ENCODE data around the gene DOCK2.
"Not testable (repeated sequence)": the region's sequence is repeated elsewhere in the genome, so short reads cannot be mapped to it uniquely, and the experiment has no call there.

The DOCK2 gene

DNA sequence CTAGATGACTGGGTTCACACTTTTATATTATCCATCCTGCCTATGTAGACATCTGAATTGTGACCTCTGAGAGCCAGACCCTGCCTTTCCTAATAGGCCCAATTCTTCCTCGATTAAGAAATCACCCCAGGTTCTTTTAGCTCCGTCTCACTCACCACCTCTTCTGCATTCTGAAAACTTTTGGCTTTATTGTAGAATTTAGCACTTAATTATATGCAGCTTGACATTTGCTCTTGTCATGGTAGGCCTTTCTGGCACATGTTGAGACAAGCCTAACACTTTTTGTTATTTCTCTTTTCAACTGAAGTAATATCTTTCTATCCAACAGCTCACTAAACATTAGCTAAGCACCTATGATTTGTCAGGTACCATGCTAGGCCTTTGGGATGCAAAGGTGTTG lies 180.0 kb downstream of the DOCK2 start:
- no peak for DNase-seq (ENCODE audit: low spot score)

DNA sequence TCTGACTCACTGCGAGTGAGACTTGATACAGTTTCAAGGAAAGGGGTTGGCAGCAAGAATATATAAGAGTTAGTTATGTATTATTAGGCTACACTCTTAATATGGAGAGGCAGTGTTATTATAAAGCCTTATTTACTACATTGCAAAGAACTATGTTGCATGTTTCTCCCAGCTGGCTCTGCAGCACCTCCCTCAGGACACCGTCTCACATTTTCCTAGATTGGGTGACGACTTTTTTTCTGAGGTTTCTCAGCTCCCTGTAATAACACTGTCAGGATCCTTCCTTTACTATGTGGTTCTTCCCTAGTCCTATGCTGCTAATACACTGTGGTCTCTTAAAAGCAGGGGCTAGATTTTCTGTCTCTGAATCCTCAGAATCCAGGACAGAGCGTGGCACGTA lies 189.5 kb downstream of the DOCK2 start:
- no peak for DNase-seq (ENCODE audit: low spot score)

DNA sequence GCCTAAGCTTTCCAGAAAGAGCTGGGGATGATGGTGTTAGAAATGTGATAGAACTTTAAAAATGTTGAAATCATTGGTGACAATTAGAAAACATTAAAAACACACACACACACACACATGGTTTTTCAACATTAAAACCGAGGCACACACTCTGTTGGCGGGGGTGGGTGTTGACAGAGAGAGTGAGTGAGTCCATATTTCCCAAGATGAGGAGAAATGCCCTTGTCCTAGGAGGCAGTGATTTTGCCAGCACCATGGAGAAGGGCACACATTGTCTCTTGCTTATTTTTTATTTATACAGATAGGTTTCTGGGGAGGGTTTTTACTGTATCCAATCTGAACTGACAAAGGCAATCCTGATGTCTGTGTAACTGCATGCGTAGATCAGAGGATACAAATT lies 190.7 kb downstream of the DOCK2 start:
- no peak for DNase-seq (ENCODE audit: low spot score)

DNA sequence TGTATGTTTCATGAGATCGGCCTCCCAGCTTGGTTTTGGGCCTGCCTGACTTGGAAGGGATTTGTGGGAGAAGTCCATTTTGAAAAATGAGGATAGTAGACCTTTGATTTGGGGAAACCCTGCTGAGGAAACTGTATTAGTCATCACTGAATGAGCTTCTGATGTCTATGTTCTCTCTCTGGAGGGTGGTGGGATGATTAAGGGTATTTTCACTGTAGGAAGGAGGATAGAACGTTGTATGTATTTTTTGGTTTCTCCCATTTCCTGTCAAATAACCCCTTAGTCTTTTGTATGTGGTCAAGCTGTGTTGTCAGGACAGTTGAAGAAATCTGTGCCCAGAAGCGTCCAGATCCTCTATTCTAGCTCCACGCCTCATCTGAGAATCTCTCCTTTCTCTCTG lies 191.3 kb downstream of the DOCK2 start:
- no peak for DNase-seq (ENCODE audit: low spot score)

DNA sequence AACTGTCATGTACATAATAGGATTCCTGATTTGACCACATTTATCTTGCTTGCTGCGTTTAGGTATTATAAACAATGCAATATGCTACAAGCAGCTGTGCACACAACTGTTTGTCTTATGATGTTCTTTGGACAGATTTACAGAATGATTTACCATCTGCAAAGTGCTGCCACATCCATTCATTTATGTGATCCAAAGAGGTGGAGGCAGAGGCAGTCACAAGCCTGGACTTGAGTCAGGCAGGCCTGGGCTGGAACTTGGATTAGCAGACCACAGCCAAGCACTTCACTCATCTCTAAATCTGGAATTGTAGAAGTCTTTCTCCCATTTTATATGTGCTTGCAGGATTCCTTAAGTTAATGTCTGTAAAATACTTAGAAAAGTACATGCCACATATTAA lies 194.3 kb downstream of the DOCK2 start:
- no peak for DNase-seq (ENCODE audit: low spot score)

DNA sequence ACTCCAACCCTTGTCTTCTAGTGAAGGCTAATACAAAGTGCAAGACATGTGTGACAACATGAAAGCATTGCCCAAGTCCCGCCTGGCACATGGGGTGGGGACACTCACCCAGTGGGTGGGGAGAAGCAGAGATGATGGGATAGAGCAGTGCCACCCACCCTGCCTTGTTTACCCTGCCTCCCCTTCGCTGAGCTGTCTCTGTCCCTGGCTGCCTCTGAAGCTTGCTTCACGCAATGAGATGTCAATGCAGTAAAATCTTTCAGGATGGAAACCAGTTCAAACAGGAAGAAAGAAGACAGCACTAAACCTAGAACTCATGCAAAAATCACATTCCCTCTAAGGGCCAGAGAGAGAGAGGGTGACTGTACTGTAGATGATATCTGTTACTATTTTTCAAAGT lies 195.2 kb downstream of the DOCK2 start:
- no peak for DNase-seq (ENCODE audit: low spot score)

DNA sequence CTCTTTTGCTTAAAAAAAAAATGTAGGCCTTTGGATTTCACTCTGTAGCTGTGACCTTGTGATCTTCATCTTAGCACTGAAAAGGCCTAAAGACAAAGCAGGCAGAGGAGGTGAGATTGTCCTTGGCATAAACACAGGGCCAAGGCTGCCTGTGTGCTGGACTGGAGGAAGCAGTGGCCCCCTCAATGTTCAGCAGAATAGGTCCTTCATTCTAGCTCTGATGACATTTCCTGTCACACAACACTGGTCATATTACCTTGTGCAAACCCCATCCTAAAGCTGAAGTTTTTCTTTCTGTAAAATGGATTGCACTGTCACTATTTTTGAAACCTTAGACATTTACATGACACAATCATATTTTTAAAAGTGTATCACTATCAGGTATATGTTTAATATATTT lies 195.8 kb downstream of the DOCK2 start:
- no peak for DNase-seq (ENCODE audit: low spot score)

DNA sequence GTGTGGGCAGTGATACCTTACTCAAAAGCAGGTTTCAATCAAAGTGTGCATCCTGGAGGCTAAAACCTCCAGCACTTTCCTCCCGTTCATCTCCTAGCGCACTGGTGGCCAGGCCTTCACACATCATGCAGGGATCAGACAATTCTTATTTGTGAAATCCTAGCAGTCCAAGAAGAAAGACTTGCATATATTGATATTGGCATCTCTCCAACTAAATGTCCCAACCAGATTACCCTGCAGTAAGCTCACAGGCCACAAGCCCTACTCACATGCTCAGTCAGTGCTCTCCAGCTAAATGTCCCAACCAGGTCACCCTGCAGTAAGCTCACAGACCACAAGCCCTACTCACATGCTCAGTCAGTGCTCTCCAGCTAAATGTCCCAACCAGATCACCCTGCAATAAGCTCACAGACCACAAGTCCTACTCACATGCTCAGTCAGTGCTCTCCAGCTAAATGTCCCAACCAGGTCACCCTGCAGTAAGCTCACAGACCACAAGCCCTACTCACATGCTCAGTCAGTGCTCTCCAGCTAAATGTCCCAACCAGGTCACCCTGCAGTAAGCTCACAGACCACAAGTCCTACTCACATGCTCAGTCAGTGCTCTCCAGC lies 196.7 kb downstream of the DOCK2 start:
- DNase-seq (ENCODE audit: low spot score): not testable (repeated sequence)

DNA sequence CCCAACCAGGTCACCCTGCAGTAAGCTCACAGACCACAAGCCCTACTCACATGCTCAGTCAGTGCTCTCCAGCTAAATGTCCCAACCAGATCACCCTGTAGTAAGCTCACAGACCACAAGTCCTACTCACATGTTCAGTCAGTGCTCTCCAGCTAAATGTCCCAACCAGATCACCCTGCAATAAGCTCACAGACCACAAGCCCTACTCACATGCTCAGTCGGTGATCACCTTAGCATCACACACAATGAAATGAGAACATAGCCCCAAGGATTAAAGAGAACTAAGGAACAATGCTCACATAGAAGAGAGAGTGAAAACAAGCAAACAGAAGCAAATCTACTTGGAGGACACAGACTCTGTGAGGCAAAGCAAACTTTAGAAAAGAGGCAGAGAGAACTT lies 197.5 kb downstream of the DOCK2 start:
- not testable (repeated sequence) for DNase-seq (ENCODE audit: low spot score)

DNA sequence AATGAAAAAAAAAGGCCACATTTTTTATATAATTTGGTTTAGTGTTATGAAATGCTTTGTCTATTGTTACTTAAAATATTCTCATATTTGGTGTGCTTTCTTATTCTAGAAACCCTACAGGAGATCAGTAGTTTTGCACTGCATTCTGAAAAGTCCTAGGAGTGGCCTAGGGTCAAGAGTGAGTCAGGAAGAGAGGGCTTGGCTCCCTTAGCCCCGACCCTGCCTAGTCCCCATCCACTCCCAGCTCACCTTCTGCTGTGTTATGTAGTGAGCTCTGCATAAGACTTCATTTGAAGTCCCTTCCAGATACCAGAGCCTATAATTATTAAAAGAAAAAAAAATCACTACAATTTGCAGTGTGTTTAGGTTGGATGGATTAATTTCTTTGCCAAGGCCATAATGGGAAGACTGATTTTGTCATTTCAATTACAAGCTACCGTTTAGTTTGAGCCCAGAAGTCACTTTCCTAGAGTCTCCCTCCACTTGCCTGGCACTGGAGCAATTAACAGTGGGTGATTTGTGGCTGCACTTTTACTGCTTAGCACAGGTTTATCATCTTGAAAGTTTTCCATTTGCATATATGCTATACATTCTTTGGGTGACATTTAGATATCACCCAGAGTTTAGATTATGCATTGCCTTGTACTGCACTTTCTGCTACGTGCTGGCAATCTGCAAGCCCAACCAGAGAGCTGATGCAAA lies 199.9 kb downstream of the DOCK2 start:
- no peak for DNase-seq (ENCODE audit: low spot score)

DNA sequence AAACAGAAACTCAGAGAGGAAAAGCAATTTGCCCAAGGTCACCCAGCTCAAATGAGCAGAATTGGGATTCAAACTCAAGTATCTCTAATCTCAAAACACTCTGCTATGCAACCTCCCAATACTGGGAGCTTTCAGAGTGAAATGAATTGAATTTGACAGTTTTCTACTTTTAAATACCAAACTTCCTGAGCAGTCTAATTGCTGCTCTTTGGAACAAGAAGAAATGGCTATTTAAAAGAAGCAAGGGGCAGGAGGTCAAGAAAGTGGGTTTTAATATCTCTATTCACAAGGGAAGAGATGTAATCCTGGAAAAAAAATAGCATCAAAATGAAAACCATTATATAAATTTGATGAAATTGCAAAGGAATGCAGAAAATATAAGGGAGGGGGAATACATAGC lies 200.6 kb downstream of the DOCK2 start:
- DNase-seq (ENCODE audit: low spot score): no peak

DNA sequence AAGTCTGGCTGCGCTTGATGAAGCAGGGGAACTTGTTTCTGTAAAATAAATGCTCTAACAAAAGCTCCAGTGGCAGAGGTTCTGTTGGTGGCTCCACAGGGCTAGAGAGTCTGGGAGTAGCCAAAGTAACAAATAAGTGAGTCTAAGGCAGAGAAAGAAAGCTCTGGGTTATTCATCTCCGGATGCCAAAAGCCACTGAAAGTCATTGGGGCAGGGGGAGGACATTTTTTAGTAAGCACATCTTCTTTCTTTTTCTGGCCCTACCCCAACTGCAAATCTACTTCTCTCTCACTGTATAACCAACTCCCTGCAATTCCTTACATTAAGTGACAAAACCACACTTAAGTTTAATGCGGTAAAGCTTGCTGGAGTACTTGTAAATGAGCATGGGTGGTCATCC lies 201.6 kb downstream of the DOCK2 start:
- no peak for DNase-seq (ENCODE audit: low spot score)

DNA sequence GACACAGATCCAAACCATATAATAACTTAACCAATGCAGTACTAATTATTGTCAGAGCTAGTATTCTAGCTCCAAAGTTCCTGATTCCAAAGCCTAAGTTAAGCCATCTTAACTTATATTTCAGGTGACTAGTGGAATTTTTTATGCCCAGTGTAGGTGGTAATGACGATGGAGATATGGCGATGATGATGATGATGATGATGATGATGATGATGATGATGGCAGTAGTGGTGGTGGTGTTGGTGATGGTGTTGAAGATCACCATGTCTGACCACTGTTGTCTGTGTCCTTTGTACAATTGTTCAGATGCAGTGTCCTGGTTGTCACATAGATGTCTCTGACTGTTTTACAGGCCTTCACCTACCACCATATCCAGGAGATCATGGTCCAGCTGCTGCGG lies 203.3 kb downstream of the DOCK2 start:
- no peak for DNase-seq (ENCODE audit: low spot score)

DNA sequence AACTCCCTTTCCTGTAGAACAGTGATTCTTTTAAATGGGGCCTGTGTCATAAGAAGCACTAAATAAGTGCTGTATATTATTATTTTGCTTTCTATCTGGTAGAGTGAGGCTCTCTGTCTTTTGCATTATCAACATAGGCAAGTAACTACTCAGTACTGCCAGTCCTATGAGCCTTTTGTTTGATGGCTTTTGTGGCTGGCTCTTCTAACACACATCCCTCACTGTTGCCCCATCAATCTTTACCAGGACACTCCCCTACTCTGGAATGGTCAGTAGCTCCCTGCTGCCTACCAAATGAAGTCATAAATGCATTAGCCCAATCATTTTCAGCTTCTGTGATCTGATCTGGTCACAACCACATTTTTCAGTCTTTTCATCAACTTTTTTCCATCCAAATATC lies 205.6 kb downstream of the DOCK2 start:
- DNase-seq (ENCODE audit: low spot score): no peak

DNA sequence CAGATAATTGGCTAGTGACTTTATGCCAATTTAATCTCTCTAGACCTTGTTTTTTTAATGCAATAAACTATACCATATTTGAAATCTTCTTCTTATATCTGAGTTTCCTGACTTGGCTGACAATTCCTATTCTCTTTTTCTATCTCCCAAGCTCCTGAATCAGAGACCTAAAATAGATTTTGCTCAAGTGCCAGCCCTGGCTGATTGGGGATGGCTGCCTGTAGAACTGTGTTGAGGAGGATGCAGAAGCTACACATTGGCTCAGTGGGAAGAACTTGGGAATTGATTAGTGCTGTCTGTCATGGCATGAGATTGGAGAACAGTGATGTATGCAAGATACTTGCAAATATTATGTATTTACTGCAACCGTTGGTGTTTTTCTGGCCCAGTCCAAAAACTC lies 210.4 kb downstream of the DOCK2 start:
- DNase-seq (ENCODE audit: low spot score): no peak

DNA sequence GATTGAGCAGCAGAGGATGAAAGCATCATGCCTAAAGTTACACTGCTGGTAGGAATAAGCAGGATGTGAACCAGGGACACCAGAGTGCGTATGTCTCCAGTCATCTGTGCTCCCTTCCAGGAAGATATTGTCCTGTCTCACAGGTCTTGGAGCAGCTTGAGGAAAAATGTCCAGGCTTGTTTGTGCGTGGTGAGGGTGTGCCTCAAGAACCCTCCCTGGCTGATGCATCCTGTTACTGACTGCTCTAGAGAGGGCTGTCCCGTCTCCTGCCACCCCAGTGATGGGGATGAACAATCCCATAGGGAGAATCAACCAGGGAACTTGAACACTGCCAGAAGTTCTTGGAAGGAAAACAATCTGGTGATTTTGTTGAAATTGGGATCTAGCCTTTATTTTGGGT lies 211.2 kb downstream of the DOCK2 start:
- DNase-seq (ENCODE audit: low spot score): no peak

DNA sequence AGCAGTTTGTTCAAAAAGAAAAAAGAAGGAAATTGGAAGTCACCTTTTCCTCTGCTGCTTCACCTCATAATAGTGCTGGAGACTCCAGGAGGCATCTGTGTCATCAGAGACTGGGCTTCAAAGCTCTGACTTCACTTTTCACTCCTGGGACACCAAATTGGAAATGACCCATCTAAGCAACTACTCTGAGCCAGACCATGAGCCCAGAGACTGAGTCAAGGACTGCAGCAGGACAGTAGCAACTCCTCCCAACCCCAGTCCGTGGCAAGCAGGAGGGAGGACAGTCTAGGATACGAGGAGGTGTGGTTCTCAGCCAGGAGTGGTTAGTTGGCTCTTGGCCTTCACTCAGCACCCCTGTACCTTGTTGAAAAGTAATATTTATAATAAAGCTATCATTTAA lies 211.7 kb downstream of the DOCK2 start:
- DNase-seq (ENCODE audit: low spot score): no peak

DNA sequence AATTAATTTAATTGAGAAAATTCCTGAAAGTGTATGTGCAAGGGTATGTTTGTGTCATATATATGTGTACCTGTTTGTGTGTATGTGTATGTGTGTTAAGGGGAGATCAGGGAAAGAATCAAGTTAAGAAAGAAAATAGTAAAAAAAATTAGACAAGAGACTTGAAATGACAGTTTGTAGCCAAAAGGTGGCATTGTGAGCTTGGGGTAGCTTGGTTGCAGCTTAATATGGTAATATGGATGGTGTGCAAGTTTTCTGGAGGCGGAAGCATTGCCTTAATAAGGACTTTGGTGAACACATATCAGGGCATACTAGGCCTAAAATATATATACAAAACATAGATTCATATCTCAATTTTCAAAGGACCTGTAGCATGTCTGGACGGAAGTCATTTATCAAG lies 213.3 kb downstream of the DOCK2 start:
- no peak for DNase-seq (ENCODE audit: low spot score)

DNA sequence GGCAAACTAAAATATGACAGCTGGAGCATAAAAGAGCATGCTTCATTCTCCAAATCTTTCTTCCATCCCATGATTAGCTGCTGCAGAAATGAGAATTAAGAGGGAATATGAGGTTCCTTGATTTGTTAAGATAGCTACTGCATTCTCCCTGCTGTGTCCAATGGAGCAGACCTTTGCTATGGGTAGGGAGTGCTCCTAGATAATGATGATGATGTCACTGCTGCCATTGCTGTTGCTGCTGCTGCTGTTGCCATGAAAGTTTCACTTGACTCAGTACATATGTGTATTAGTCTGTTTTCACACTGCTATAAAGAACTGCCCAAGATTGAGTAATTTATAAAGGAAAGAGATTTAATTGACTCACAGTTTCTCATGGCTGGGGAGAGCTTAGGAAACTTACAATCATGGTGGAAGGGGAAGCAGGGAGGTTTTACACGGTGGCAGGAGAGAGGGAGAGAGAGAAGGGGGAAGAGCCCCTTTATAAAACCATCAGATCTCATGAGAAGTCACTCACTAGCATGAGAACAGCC lies 214.3 kb downstream of the DOCK2 start:
- DNase-seq (ENCODE audit: low spot score): no peak

DNA sequence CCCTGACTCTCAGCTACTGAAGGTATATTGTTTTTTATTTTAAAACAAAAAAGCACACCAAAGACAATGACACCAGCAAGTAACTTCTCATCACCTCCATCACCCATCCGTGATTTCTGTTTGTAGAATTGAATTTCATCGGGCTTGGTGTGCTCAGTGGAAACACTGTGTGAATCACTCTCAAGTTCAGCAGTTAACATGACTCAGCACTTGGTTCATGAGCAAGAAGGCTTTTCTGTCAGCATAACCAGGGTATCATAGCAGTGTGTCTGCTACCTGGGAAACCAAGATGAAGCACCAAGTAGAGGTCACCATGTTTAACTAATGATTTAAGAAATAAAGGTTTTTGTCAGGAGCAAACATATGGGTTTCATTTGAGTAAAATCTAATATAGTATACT lies 219.5 kb downstream of the DOCK2 start:
- no peak for DNase-seq (ENCODE audit: low spot score)

DNA sequence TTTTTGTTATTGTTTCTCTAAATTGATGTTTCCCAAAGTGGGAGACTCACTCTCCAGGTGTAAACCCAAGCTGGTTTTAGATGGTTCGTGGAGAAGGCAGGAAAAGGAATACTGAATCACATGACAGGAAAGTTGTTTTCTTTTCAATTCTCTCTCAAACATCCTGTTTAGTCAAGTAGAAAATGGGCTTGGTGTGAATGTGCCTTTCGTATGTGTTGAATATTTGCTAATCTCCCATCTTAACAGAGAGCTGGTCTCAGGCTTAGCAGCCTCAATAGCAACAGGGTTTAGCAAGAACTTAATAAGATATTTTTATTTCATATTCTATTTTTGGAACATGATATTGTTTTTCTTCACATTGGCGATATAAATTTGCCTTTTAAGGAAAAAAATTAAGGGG lies 223.5 kb downstream of the DOCK2 start:
- DNase-seq (ENCODE audit: low spot score): no peak

DNA sequence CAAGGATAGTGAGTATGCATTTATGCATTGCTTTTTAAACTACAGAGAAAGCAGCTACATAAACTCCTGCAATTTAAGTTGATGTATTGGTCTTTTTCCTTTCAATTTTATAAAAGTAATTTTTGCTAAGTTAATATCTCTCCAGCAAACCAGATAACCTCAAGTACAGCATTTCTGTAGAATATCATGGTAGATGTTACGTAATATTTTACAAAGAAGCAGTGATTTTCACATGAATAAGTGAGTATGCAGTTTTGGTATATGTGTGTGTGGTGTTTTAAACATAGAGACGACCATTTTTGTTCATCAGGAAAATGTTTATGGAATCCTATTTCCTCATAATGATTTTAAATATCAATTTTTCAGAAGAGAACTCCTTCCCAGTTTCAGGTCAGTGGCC lies 224.4 kb downstream of the DOCK2 start:
- no peak for DNase-seq (ENCODE audit: low spot score)

DNA sequence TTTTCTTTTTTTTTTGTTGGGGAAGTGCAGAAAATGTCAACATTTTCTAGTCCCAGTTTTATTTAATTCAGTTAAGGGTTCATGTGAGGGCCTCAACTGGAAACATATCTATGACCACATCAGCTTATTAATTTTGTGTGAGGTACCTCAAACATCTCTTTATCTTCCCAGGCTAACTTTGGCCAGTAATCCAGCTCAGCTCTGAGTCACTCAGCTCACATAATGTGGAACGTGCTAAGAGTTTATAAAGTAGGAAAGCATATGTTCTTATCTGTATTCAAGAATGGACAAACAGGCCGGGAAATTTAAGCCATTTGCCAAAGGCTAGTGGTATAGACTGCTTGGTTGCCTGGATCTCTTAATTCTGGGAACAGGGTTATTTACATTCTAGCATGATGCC lies 224.9 kb downstream of the DOCK2 start:
- no peak for DNase-seq (ENCODE audit: low spot score)

DNA sequence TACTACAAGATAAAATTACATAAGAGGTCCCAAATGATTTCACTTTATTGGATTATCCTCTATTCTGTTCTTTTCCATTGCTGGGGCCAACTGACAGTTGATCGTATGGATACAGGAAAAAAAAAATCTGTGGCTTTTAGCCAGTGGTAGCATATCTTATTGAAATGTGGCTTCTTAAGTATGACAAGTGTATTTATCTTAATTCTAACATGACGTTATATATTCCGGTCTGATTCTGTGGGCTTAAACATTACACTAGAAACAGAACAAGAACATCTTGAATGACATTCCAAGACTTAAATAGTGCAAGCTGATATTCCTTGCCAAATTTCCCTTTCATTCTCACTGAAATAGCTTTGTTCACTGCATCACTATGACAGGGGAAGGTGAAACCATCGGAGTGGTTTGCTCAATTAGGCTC lies 225.3 kb downstream of the DOCK2 start:
- DNase-seq (ENCODE audit: low spot score): no peak
